PC-3 (cell line): Measurements from ENCODE around the gene PHF24. TPM values are rescaled to one million over a fixed set of nuclear protein-coding genes. Genes with fewer than 3 reads are reported as not detected.

Source experiments
- ATAC-seq: fragments of 200-7000 bp; cut with Tn5 transposase; 2 replicates; pipeline ENCODE4 v1.9.1; 2020; ENCODE audit warnings: mild to moderate bottlenecking, moderate library complexity
- BruUV-seq: library from RNA; stranded (reverse); fragments of 400-500 nt; replicated peaks from 2 replicates; lab custom pipeline; 2021; lab: Mats Ljungman, UMichigan
- CTCF ChIA-PET: fragments of 300-600 bp; sonication (Branson Sonifier 250); formaldehyde crosslinking; loops from one replicate; lab custom pipeline; 2022; ENCODE audit warnings: antibody characterized with exemption; lab: Charles Lee
- POLR2A ChIA-PET: fragments of 300-600 bp; sonication (Branson Sonifier 250); formaldehyde crosslinking; loops from one replicate; lab custom pipeline; 2022; ENCODE audit warnings: antibody characterized with exemption; ENCODE audit not compliant: unreplicated experiment; lab: Charles Lee
- DNase-seq: peaks from one replicate; pipeline ENCODE4 v3.0.0-alpha.2; 2015
- H2AFZ ChIP-seq: fragments of 300-600 bp; sonication (generic); 2 replicates; pipeline ENCODE4 v1.6.0; 2016; ENCODE audit warnings: antibody characterized with exemption, low read length
- H3F3A ChIP-seq: fragments of 300-600 bp; sonication (generic); one replicate; pipeline ENCODE4 v1.6.0; 2017; ENCODE audit warnings: antibody characterized with exemption, low read length, control low read depth, mild to moderate bottlenecking; ENCODE audit not compliant: unreplicated experiment
- H3K27ac ChIP-seq: fragments of 300-600 bp; sonication (generic); 2 replicates; pipeline ENCODE4 v1.5.1; 2016; ENCODE audit warnings: mild to moderate bottlenecking, low read length
- H3K27me3 ChIP-seq: fragments of 300-600 bp; sonication (generic); 2 replicates; pipeline ENCODE4 v1.6.1; 2016; ENCODE audit warnings: low read length, mixed read lengths
- H3K36me3 ChIP-seq: fragments of 300-600 bp; sonication (generic); 2 replicates; pipeline ENCODE4 v1.6.1; 2016; ENCODE audit warnings: low read depth, mixed run types, low read length, mixed read lengths
- H3K4me1 ChIP-seq: fragments of 300-600 bp; sonication (generic); 2 replicates; pipeline ENCODE4 v1.5.1; 2016; ENCODE audit warnings: low read length; ENCODE audit not compliant: insufficient read depth
- H3K4me2 ChIP-seq: fragments of 300-600 bp; sonication (generic); 2 replicates; pipeline ENCODE4 v1.6.0; 2016; ENCODE audit warnings: low read length
- H3K4me3 ChIP-seq: fragments of 300-600 bp; sonication (generic); 2 replicates; pipeline ENCODE4 v1.5.1; 2016; ENCODE audit warnings: mild to moderate bottlenecking, low read length, mixed read lengths
- H3K79me2 ChIP-seq: fragments of 300-600 bp; sonication (generic); 2 replicates; pipeline ENCODE4 v1.6.1; 2017; ENCODE audit warnings: low read length, mixed read lengths
- H3K9ac ChIP-seq: fragments of 300-600 bp; sonication (generic); 2 replicates; pipeline ENCODE4 v1.6.0; 2016; ENCODE audit warnings: mild to moderate bottlenecking, low read length
- H3K9me2 ChIP-seq: fragments of 300-600 bp; sonication (generic); replicated peaks from 2 replicates; pipeline ENCODE4 v1.6.1; 2016; ENCODE audit warnings: mixed run types, low read length, mixed read lengths
- H3K9me3 ChIP-seq: fragments of 300-600 bp; sonication (generic); 2 replicates; pipeline ENCODE4 v1.6.1; 2016; ENCODE audit warnings: low read length, mixed read lengths
- H4K20me1 ChIP-seq: fragments of 300-600 bp; sonication (generic); 2 replicates; pipeline ENCODE4 v1.6.1; 2016; ENCODE audit warnings: low read length, mixed read lengths
- EZH2 ChIP-seq: fragments of 300-600 bp; sonication (generic); IDR thresholded peaks from one replicate; pipeline ENCODE4 v1.6.1; 2017; ENCODE audit warnings: antibody characterized with exemption, mild to moderate bottlenecking, low read length; ENCODE audit not compliant: unreplicated experiment
- EZH2phosphoT487 ChIP-seq: fragments of 300-600 bp; sonication (generic); IDR thresholded peaks from 2 replicates; pipeline ENCODE4 v1.6.1; 2018; ENCODE audit warnings: mild to moderate bottlenecking, antibody characterized with exemption, low read length, borderline replicate concordance
- intact Hi-C: fragments of 100-400 bp; cut with micrococcal nuclease; formaldehyde crosslinking; loops from 2 replicates; pipeline ENCODE4 v1.9.0; 2023
- total RNA-seq: library from RNA; depleted of rRNA; stranded (reverse); fragments of >200 nt; gene quantifications from 2 replicates; pipeline ENCODE4 v1.2.3, GENCODE V29; 2014
- TF ChIP-seq, protein P1 (sequence below): fragments of 300-600 bp; sonication (generic); conservative IDR thresholded peaks from 2 replicates; pipeline ENCODE4 v1.5.1; 2017; ENCODE audit warnings: antibody characterized with exemption, low read depth, mild to moderate bottlenecking, low read length

Gene PHF24
- total RNA-seq, 1 experiment from 2014 or later = not detected

- Histone ChIP-seq H3K36me3 (no peaks in the 10 kb centered on the region), H3K27me3 (peaks cover 67% of the 10 kb centered on the region), H3K4me1 (no peaks in the 10 kb centered on the region), H3K27ac (no peak overlapping the region), H3K4me2 (no peak overlapping the region), H3K79me2 (no peaks in the 10 kb centered on the region), H3K9me2 (no peaks in the 10 kb centered on the region), H4K20me1 (no peaks in the 10 kb centered on the region), H2AFZ (no peak overlapping the region), H3K9ac (no peak overlapping the region), H3F3A (no peaks in the 10 kb centered on the region), H3K9me3 (no peaks in the 10 kb centered on the region), H3K4me3 (no peak overlapping the region)
- intact Hi-C loops = no loop called here
- no TSS peak for BruUV-seq
- CTCF ChIA-PET = interaction anchor here (0.6 kb wide), 1 partner anchor 35 kb away, joined by 3 read pairs; no protein-coding TSS in a partner anchor
- POLR2A ChIA-PET = interaction anchor here (0.6 kb wide), 1 partner anchor 499 kb away, joined by 3 read pairs; no protein-coding TSS in a partner anchor
- no peak for ATAC-seq
- no peak for TF ChIP-seq EZH2
- TF ChIP-seq, protein P1, sequence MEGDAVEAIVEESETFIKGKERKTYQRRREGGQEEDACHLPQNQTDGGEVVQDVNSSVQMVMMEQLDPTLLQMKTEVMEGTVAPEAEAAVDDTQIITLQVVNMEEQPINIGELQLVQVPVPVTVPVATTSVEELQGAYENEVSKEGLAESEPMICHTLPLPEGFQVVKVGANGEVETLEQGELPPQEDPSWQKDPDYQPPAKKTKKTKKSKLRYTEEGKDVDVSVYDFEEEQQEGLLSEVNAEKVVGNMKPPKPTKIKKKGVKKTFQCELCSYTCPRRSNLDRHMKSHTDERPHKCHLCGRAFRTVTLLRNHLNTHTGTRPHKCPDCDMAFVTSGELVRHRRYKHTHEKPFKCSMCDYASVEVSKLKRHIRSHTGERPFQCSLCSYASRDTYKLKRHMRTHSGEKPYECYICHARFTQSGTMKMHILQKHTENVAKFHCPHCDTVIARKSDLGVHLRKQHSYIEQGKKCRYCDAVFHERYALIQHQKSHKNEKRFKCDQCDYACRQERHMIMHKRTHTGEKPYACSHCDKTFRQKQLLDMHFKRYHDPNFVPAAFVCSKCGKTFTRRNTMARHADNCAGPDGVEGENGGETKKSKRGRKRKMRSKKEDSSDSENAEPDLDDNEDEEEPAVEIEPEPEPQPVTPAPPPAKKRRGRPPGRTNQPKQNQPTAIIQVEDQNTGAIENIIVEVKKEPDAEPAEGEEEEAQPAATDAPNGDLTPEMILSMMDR = no peak
- TF ChIP-seq EZH2phosphoT487 = no peak
- no peak for DNase-seq
Measured at GRCh38 chr9:34964458-34964857, 6.4 kb downstream of the PHF24 start.

DNA sequence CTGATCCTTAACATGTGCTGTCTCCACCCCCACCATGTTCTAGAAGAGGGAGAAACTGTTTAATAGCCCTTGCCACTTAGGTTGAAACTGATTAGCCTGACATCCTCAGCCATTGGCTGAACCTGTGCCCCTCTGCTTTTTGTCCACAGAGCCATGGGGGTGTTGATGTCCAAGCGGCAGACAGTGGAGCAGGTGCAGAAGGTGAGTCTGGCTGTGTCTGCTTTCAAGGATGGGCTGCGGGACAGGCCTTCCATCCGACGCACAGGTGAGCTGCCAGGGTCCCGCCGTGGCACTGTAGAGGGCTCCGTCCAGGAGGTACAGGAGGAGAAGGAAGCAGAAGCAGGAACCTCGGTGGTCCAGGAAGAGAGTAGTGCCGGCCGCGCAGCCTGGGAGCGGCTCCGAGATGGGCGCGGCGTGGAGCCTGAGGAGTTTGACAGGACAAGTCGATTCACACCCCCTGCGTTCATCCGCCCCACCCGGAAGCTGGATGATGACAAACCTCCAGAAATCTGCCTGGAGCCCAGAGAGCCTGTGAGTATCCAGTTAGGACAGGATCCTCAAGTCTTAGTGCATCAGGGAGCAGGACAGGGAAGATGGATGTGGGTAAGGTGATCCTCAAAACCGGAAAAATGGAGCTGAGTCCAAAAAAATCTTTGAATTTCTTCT is 13.2 kb downstream of the PHF24 start:
- H3K9me3 ChIP-seq = no peaks in the 10 kb centered on the region
- H3K4me1 ChIP-seq = no peaks in the 10 kb centered on the region
- H3K9ac ChIP-seq = no peak overlapping the region
- H3K9me2 ChIP-seq = no peaks in the 10 kb centered on the region
- TF ChIP-seq EZH2 = no peak
- TF ChIP-seq EZH2phosphoT487 = no peak
- TF ChIP-seq, protein P1 = no peak
- H3F3A ChIP-seq = no peaks in the 10 kb centered on the region
- CTCF ChIA-PET = no interaction called here
- no peak for ATAC-seq
- no peak overlapping the region for H2AFZ ChIP-seq
- no peak overlapping the region for H3K4me3 ChIP-seq
- intact Hi-C loops = no loop called here
- BruUV-seq = no TSS peak
- H4K20me1 ChIP-seq = no peaks in the 10 kb centered on the region
- peaks cover 50% of the 10 kb centered on the region for H3K27me3 ChIP-seq
- no peak for DNase-seq
- H3K4me2 ChIP-seq = no peak overlapping the region
- POLR2A ChIA-PET = no interaction called here
- H3K27ac ChIP-seq = no peak overlapping the region
- no peaks in the 10 kb centered on the region for H3K36me3 ChIP-seq
- no peaks in the 10 kb centered on the region for H3K79me2 ChIP-seq

DNA sequence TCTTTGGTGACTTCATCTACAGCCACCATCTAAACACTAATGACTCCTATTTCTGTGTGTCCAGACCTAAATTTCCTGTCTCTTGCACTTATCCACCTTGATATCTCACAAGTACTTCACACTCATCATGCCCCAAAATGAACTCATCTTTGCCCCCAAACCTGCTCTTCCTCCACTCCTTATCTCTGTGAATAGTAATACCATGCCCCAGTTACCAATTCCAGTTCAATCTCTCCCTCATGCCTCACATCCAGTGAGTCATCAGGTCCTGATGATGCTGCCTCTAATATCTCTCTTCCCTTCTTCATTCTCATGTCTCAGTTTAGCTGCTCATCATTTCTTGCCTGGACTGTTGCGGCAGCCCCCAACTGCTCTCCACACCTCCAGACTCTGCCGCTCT is 16.6 kb downstream of the PHF24 start:
- Histone ChIP-seq H2AFZ (no peak overlapping the region), H3K9me2 (no peaks in the 10 kb centered on the region), H3K4me3 (no peak overlapping the region), H3K79me2 (no peaks in the 10 kb centered on the region), H3K9me3 (no peaks in the 10 kb centered on the region), H4K20me1 (no peaks in the 10 kb centered on the region), H3K4me1 (no peaks in the 10 kb centered on the region), H3K4me2 (no peak overlapping the region), H3K9ac (no peak overlapping the region), H3K36me3 (no peaks in the 10 kb centered on the region), H3K27ac (no peak overlapping the region), H3K27me3 (peaks cover 49% of the 10 kb centered on the region), H3F3A (no peaks in the 10 kb centered on the region)
- ChIA-PET CTCF (no interaction called here), POLR2A (no interaction called here)
- ATAC-seq = no peak
- TF ChIP-seq EZH2phosphoT487 (no peak), EZH2 (no peak)
- TF ChIP-seq, protein P1 = no peak
- no peak for DNase-seq
- intact Hi-C loops = no loop called here
- BruUV-seq = no TSS peak
